Natural killer cell (primary cell): ENCODE measurements around the gene MELK. TPM values are rescaled to one million over a fixed set of nuclear protein-coding genes. Genes with fewer than 3 reads are reported as not detected.
"Not testable (repeated sequence)": the region's sequence is repeated elsewhere in the genome, so short reads cannot be mapped to it uniquely, and the experiment has no call there.

Experiments
- ATAC-seq, 3 donors: fragments of 150-1000 bp in 2 of 3; fragments of 200-7000 bp in 1 of 3; cut with Tn5 transposase; 1 replicate in 1 of 3; 2 replicates in 2 of 3; pipeline ENCODE4 v1.10.0; 2021; ENCODE audit warnings: mild to moderate bottlenecking in 2 of 3, moderate library complexity in 2 of 3
- DNase-seq, 2 donors: peaks; one replicate each; pipeline versions ENCODE4 v3.0.0 to v3.0.0-alpha.2; 2013 to 2021; ENCODE audit warnings: mixed read lengths in 1 of 2
- H3K27ac ChIP-seq: one replicate; pipeline ENCODE4 v1.5.1; 2013; ENCODE audit warnings: mild to moderate bottlenecking, low read length
- H3K27me3 ChIP-seq: one replicate; pipeline ENCODE4 v1.6.1; 2013; ENCODE audit warnings: low read length; ENCODE audit not compliant: control insufficient read depth, insufficient read depth
- H3K36me3 ChIP-seq: one replicate; pipeline ENCODE4 v1.6.1; 2013; ENCODE audit warnings: low read length; ENCODE audit not compliant: control insufficient read depth, insufficient read depth
- H3K4me1 ChIP-seq: one replicate; pipeline ENCODE4 v1.6.1; 2013; ENCODE audit warnings: low read length; ENCODE audit not compliant: control insufficient read depth, insufficient read depth
- H3K4me3 ChIP-seq: one replicate; pipeline ENCODE4 v1.5.1; 2013; ENCODE audit warnings: low read length
- H3K9me3 ChIP-seq: one replicate; pipeline ENCODE4 v1.6.1; 2013; ENCODE audit warnings: low read length; ENCODE audit not compliant: control insufficient read depth, insufficient read depth
- H3K27ac Mint-ChIP-seq, 2 donors: one replicate each; pipeline ENCODE4 v1.8.0; 2022; ENCODE audit warnings: mild to moderate bottlenecking in 2 of 2, mixed read lengths in 2 of 2, moderate library complexity in 1 of 2
- H3K27me3 Mint-ChIP-seq, 2 donors: one replicate each; pipeline ENCODE4 v1.8.0; 2022; ENCODE audit warnings: low read depth in 2 of 2, mixed read lengths in 2 of 2
- H3K36me3 Mint-ChIP-seq: one replicate; pipeline ENCODE4 v1.8.0; 2022; ENCODE audit warnings: mixed read lengths
- H3K4me1 Mint-ChIP-seq, 2 donors: one replicate each; pipeline ENCODE4 v1.8.0; 2022; ENCODE audit warnings: mixed read lengths in 2 of 2
- H3K4me3 Mint-ChIP-seq: one replicate; pipeline ENCODE4 v1.8.0; 2022; ENCODE audit warnings: mild to moderate bottlenecking, moderate library complexity, mixed read lengths
- H3K9me3 Mint-ChIP-seq, 2 donors: one replicate each; pipeline ENCODE4 v1.8.0; 2022; ENCODE audit warnings: mixed read lengths in 2 of 2
- CTCF ChIP-seq: fragments of 200-600 bp; IDR thresholded peaks from one replicate; pipeline ENCODE4 v1.8.0; 2022; ENCODE audit warnings: antibody characterized with exemption
- WGBS: methylation state at CpG from one replicate; pipeline ENCODE4 v1.1.7; 2013; ENCODE audit warnings: missing lambda C conversion rate; ENCODE audit not compliant: insufficient coverage; 5-methylcytosine and 5-hydroxymethylcytosine counted together
- intact Hi-C: fragments of 100-400 bp; cut with micrococcal nuclease; formaldehyde crosslinking; loops from one replicate; pipeline ENCODE4 v1.14.2; 2022
- total RNA-seq, 4 donors: library from RNA; stranded (reverse); fragments of 120-200 nt in 1 of 4; gene quantifications; one replicate each; pipeline versions ENCODE4 v1.2.3 to v1.2.4, GENCODE V29; 2013 to 2022

Gene MELK
- total RNA-seq, result 1 to 10 TPM; 1.3 to 1.6 (median 1.5) TPM
- 1.1 TPM for total RNA-seq (2013)

GRCh38 chr9:36572515-36573418, at the start of gene MELK:
Gene MELK (plus strand): TSS chr9:36572895. CDS start chr9:36581682, 8,787 bp downstream.
- Mint-ChIP-seq H3K36me3 (no peaks in the 10 kb centered on the region), H3K4me3 (peak within 1 kb of the TSS; percentile 93), H3K27me3 (no peaks in the 10 kb centered on the region), H3K4me1 (peaks cover 6 to 21% of the 10 kb centered on the region in 2 donors), H3K27ac (peak within 1 kb of the TSS; percentile 69 to 84), H3K9me3 (no peaks in the 10 kb centered on the region)
- ATAC-seq (peak; percentile 94), DNase-seq (peak; percentile 87 to 88)
- H3K9me3 ChIP-seq, result no peaks in the 10 kb centered on the region
- no peaks in the 10 kb centered on the region for H3K27me3 ChIP-seq
- H3K27ac ChIP-seq, result peak within 1 kb of the TSS; percentile 48
- no peaks in the 10 kb centered on the region for H3K36me3 ChIP-seq
- intact Hi-C loops, result loop anchor here (5.0 kb wide), 1 partner anchor 170 kb away; the partner anchor contains the start of gene RNF38
- WGBS, result under 1% methylated on average over 74 of the region's 74 CpGs
- TF ChIP-seq CTCF, result no peak
- peak within 1 kb of the TSS; percentile 56 for H3K4me3 ChIP-seq
- H3K4me1 ChIP-seq, result peaks cover 14% of the 10 kb centered on the region

- no peak for TF ChIP-seq CTCF
- Histone ChIP-seq H3K36me3 (no peaks in the 10 kb centered on the region), H3K4me3 (no peak overlapping the region), H3K27ac (no peak overlapping the region), H3K4me1 (no peaks in the 10 kb centered on the region), H3K9me3 (no peaks in the 10 kb centered on the region), H3K27me3 (no peaks in the 10 kb centered on the region)
- Mint-ChIP-seq H3K27me3 (peaks cover 3 to 7% of the 10 kb centered on the region in 2 donors), H3K36me3 (no peaks in the 10 kb centered on the region), H3K9me3 (no peaks in the 10 kb centered on the region), H3K4me3 (no peak overlapping the region), H3K27ac (no peak overlapping the region), H3K4me1 (no peaks in the 10 kb centered on the region)
- DNase-seq, result no peak
- no peak for ATAC-seq
- WGBS, result 81% methylated on average over 2 of the region's 2 CpGs
- intact Hi-C loops, result no loop called here
These were observed 42.5 kb upstream of the MELK start for GRCh38 chr9:36530224-36530623.

GRCh38 chr9:36532353-36532752, 40.3 kb upstream of the MELK start:
- WGBS, result 59% methylated on average over 2 of the region's 3 CpGs
- H3K4me1 ChIP-seq, result no peaks in the 10 kb centered on the region
- H3K27me3 ChIP-seq, result no peaks in the 10 kb centered on the region
- H3K27ac Mint-ChIP-seq, result no peak overlapping the region
- no peaks in the 10 kb centered on the region for H3K9me3 ChIP-seq
- peaks cover 3 to 7% of the 10 kb centered on the region in 2 donors for H3K27me3 Mint-ChIP-seq
- no peak for TF ChIP-seq CTCF
- H3K36me3 ChIP-seq, result no peaks in the 10 kb centered on the region
- intact Hi-C loops, result no loop called here
- no peaks in the 10 kb centered on the region for H3K36me3 Mint-ChIP-seq
- no peak for ATAC-seq
- no peak overlapping the region for H3K27ac ChIP-seq
- H3K9me3 Mint-ChIP-seq, result no peaks in the 10 kb centered on the region
- no peak overlapping the region for H3K4me3 Mint-ChIP-seq
- no peak for DNase-seq
- no peak overlapping the region for H3K4me3 ChIP-seq
- H3K4me1 Mint-ChIP-seq, result no peaks in the 10 kb centered on the region

GRCh38 chr9:36533726-36534125, 39.0 kb upstream of the MELK start:
- H3K4me3 ChIP-seq, intact Hi-C loops, H3K9me3 Mint-ChIP-seq, ATAC-seq, H3K27me3 ChIP-seq, H3K36me3 Mint-ChIP-seq, H3K27ac ChIP-seq, H3K4me1 Mint-ChIP-seq, DNase-seq, H3K4me1 ChIP-seq, H3K4me3 Mint-ChIP-seq, H3K36me3 ChIP-seq, H3K27ac Mint-ChIP-seq, H3K27me3 Mint-ChIP-seq, H3K9me3 ChIP-seq: not testable (repeated sequence)
- 90% methylated on average over 6 of the region's 6 CpGs for WGBS
